SK-N-SH (cell line): ENCODE measurements around the gene CDH23. TPM values are rescaled to one million over a fixed set of nuclear protein-coding genes. Genes with fewer than 3 reads are reported as not detected.

ENCODE experiments used
- CTCF ChIA-PET: fragments of 300-600, 350-600 bp; formaldehyde crosslinking; extraction: SDS; loops from one replicate; lab custom pipeline; 2021; lab: Yijun Ruan, JAX
- POLR2A ChIA-PET: fragments of 350-600 bp; sonication (Branson Sonifier 250); formaldehyde crosslinking; extraction: SDS; loops from one replicate; lab custom pipeline; 2020; ENCODE audit warnings: antibody characterized with exemption, inconsistent platforms; lab: Yijun Ruan, JAX
- DNase-seq: peaks from one replicate; pipeline ENCODE4 v3.0.0; 2012
- H2AFZ ChIP-seq: fragments of 200-600 bp; sonication (generic); 2 replicates; pipeline ENCODE4 v1.8.1; 2016; ENCODE audit warnings: antibody characterized with exemption, mild to moderate bottlenecking, low read depth
- H3F3A ChIP-seq: fragments of 200-600 bp; sonication (generic); replicated peaks from 2 replicates; pipeline ENCODE3; 2016; ENCODE audit warnings: antibody characterized with exemption, mild to moderate bottlenecking; ENCODE audit not compliant: insufficient read depth
- H3K27ac ChIP-seq, 2 experiments: fragments of 200-500 bp in 1 of 2; fragments of 200-600 bp in 1 of 2; sonication (Bioruptor generic) in 1 of 2; sonication (generic), shearing (Covaris generic) in 1 of 2; 2 replicates each; pipeline versions ENCODE4 v1.5.1 to v1.6.1; 2014 to 2016; ENCODE audit warnings: low read depth in 2 of 2, inconsistent platforms in 1 of 2, low read length in 1 of 2, mild to moderate bottlenecking in 1 of 2, mixed read lengths in 1 of 2
- H3K27me3 ChIP-seq: fragments of 200-600 bp; sonication (generic), shearing (Covaris generic); 2 replicates; pipeline ENCODE4 v1.6.1; 2016; ENCODE audit warnings: mixed run types; ENCODE audit not compliant: insufficient read depth
- H3K36me3 ChIP-seq, 2 experiments: fragments of 200-500 bp in 1 of 2; fragments of 200-600 bp in 1 of 2; sonication (Bioruptor generic) in 1 of 2; sonication (generic) in 1 of 2; replicated peaks in 1 of 2; 2 replicates each; pipeline versions ENCODE3 to v1.5.1; 2014 to 2016; ENCODE audit warnings: low read length in 1 of 2, mild to moderate bottlenecking in 1 of 2; ENCODE audit not compliant: insufficient read depth in 2 of 2, control insufficient read depth in 1 of 2
- H3K4me1 ChIP-seq, 2 experiments: fragments of 200-500 bp in 1 of 2; fragments of 200-600 bp in 1 of 2; sonication (Bioruptor generic) in 1 of 2; sonication (generic), shearing (Covaris generic) in 1 of 2; 2 replicates each; pipeline versions ENCODE4 v1.5.1 to v1.6.1; 2014 to 2016; ENCODE audit warnings: low read depth in 1 of 2, low read length in 1 of 2, mixed run types in 1 of 2; ENCODE audit not compliant: insufficient read depth in 2 of 2, control insufficient read depth in 1 of 2
- H3K4me2 ChIP-seq: fragments of 200-600 bp; sonication (generic), shearing (Covaris generic); 2 replicates; pipeline ENCODE4 v1.6.1; 2017; ENCODE audit warnings: mixed run types
- H3K4me3 ChIP-seq, 2 experiments: fragments of 200-500 bp in 1 of 2; fragments of 200-600 bp in 1 of 2; sonication (Bioruptor generic) in 1 of 2; sonication (generic), shearing (Covaris generic) in 1 of 2; 2 replicates each; pipeline versions ENCODE4 v1.5.1 to v1.8.1; 2014 to 2016; ENCODE audit warnings: low read depth in 2 of 2, inconsistent platforms in 1 of 2, low read length in 1 of 2, mild to moderate bottlenecking in 1 of 2, mixed read lengths in 1 of 2, moderate library complexity in 1 of 2
- H3K79me2 ChIP-seq: fragments of 200-600 bp; sonication (generic); 2 replicates; pipeline ENCODE4 v1.8.1; 2017; ENCODE audit warnings: mild to moderate bottlenecking; ENCODE audit not compliant: insufficient read depth
- H3K9ac ChIP-seq: fragments of 200-600 bp; sonication (generic); 2 replicates; pipeline ENCODE4 v1.6.1; 2017; ENCODE audit warnings: mixed run types
- H3K9me2 ChIP-seq: fragments of 200-600 bp; sonication (generic); 2 replicates; pipeline ENCODE4 v1.6.1; 2017; ENCODE audit warnings: mixed run types
- H3K9me3 ChIP-seq: fragments of 200-600 bp; sonication (generic); 2 replicates; pipeline ENCODE4 v1.6.1; 2017; ENCODE audit warnings: mixed run types, mild to moderate bottlenecking, moderate library complexity
- H4K20me1 ChIP-seq: fragments of 200-600 bp; sonication (generic); 2 replicates; pipeline ENCODE4 v1.6.1; 2017; ENCODE audit warnings: mild to moderate bottlenecking, mixed run types; ENCODE audit not compliant: insufficient read depth
- EP300 ChIP-seq, 2 experiments: IDR thresholded peaks; 2 replicates each; pipeline versions ENCODE4 v1.4.0 to v1.6.1; 2012; ENCODE audit warnings: borderline replicate concordance in 1 of 2, low read depth in 1 of 2, low read length in 1 of 2
- EZH2phosphoT487 ChIP-seq: fragments of 200-600 bp; sonication (generic); IDR thresholded peaks from 2 replicates; pipeline ENCODE4 v1.6.1; 2017; ENCODE audit warnings: low read depth, mixed run types, mild to moderate bottlenecking, antibody characterized with exemption, moderate library complexity, borderline replicate concordance
- FOXM1 ChIP-seq: IDR thresholded peaks from 2 replicates; pipeline ENCODE4 v1.4.0; 2012; ENCODE audit warnings: low read depth, mild to moderate bottlenecking
- JUND ChIP-seq: IDR thresholded peaks from 2 replicates; pipeline ENCODE4 v1.4.0; 2012
- MXI1 ChIP-seq: IDR thresholded peaks from 2 replicates; pipeline ENCODE4 v1.6.1; 2012; ENCODE audit warnings: mild to moderate bottlenecking, low read depth, low read length, improper control_type of control experiment
- POLR2AphosphoS5 ChIP-seq: IDR thresholded peaks from 2 replicates; pipeline ENCODE4 v1.6.1; 2012; ENCODE audit warnings: low read depth, low read length
- RCOR1 ChIP-seq: fragments of 150-350 bp; IDR thresholded peaks from 2 replicates; pipeline ENCODE4 v1.6.1; 2017; ENCODE audit warnings: antibody characterized with exemption, low read length
- RFX5 ChIP-seq: IDR thresholded peaks from 2 replicates; pipeline ENCODE4 v1.6.1; 2012; ENCODE audit warnings: mild to moderate bottlenecking, improper control_type of control experiment, low read length
- RXRA ChIP-seq: IDR thresholded peaks from 2 replicates; pipeline ENCODE4 v1.4.0; 2012; ENCODE audit warnings: low read depth, mild to moderate bottlenecking, borderline replicate concordance
- SIN3A ChIP-seq: IDR thresholded peaks from 2 replicates; pipeline ENCODE4 v1.6.1; 2012; ENCODE audit warnings: low read depth, mild to moderate bottlenecking, low read length, moderate library complexity, borderline replicate concordance
- SMC3 ChIP-seq: IDR thresholded peaks from 2 replicates; pipeline ENCODE4 v1.6.1; 2012; ENCODE audit warnings: low read depth, low read length, improper control_type of control experiment
- TEAD4 ChIP-seq: IDR thresholded peaks from 2 replicates; pipeline ENCODE4 v1.4.0; 2012; ENCODE audit warnings: mild to moderate bottlenecking, borderline replicate concordance; ENCODE audit not compliant: insufficient read depth
- YY1 ChIP-seq: IDR thresholded peaks from 2 replicates; pipeline ENCODE4 v1.4.0; 2012; ENCODE audit warnings: low read depth, mild to moderate bottlenecking
- WGBS: methylation state at CpG from one replicate; pipeline ENCODE4 v1.1.6; 2017; ENCODE audit warnings: low lambda C conversion rate; 5-methylcytosine and 5-hydroxymethylcytosine counted together
- polyA plus RNA-seq, 3 experiments: library from polyadenylated mRNA; depleted of rRNA; stranded (reverse); fragments of >200 nt; gene quantifications; 2 replicates each; pipeline ENCODE4 v1.2.3, GENCODE V29; 2012
- TF ChIP-seq, protein P1 (sequence below): fragments of 200-600 bp; sonication (generic); IDR thresholded peaks from 2 replicates; pipeline ENCODE4 v1.6.1; 2017; ENCODE audit warnings: antibody characterized with exemption, mild to moderate bottlenecking, moderate library complexity
- TF ChIP-seq, protein P2 (sequence below): IDR thresholded peaks from 2 replicates; pipeline ENCODE4 v1.6.1; 2012; ENCODE audit warnings: mild to moderate bottlenecking, low read depth, low read length, moderate library complexity
- TF ChIP-seq, protein P3 (sequence below): IDR thresholded peaks from 2 replicates; pipeline ENCODE4; 2012
- TF ChIP-seq, protein P4 (sequence below): IDR thresholded peaks from 2 replicates; pipeline ENCODE4 v1.4.0; 2012; ENCODE audit warnings: low read depth, borderline replicate concordance

The CDH23 gene
- polyA plus RNA-seq, 1 of the 3 experiments (the other 2 are of a cell fraction): 0.03 TPM

DNA sequence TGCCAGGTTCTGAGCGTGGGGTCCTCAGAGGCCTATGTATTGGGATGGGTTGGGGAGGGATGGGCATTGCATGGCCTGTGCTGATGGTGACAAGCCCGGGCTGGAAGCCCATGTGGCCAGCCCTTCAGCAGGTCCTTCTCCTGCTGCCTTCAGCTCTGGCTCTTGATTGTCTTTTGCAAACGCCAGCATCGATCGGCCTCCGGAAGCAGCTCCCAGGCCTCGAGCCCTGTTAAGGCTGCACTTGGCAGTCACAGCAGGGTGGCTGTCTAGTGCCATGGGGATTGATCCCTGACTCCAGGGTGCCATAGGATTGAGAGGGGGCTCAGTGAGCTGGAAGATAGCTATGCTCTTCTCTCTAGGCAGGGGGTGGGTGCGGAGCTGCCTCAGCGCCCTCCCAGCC, 51.4 kb downstream of the CDH23 start:
- no peaks in the 10 kb centered on the region for H3K9me3 ChIP-seq
- H3K9ac ChIP-seq: no peak overlapping the region
- POLR2A ChIA-PET: no interaction called here
- H3K4me3 ChIP-seq: no peak overlapping the region
- H3K36me3 ChIP-seq: no peaks in the 10 kb centered on the region
- WGBS: 78% methylated on average over 8 of the region's 9 CpGs
- TF ChIP-seq YY1: no peak
- TF ChIP-seq RFX5: no peak
- TF ChIP-seq RXRA: no peak
- TF ChIP-seq, protein P1, sequence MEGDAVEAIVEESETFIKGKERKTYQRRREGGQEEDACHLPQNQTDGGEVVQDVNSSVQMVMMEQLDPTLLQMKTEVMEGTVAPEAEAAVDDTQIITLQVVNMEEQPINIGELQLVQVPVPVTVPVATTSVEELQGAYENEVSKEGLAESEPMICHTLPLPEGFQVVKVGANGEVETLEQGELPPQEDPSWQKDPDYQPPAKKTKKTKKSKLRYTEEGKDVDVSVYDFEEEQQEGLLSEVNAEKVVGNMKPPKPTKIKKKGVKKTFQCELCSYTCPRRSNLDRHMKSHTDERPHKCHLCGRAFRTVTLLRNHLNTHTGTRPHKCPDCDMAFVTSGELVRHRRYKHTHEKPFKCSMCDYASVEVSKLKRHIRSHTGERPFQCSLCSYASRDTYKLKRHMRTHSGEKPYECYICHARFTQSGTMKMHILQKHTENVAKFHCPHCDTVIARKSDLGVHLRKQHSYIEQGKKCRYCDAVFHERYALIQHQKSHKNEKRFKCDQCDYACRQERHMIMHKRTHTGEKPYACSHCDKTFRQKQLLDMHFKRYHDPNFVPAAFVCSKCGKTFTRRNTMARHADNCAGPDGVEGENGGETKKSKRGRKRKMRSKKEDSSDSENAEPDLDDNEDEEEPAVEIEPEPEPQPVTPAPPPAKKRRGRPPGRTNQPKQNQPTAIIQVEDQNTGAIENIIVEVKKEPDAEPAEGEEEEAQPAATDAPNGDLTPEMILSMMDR: no peak
- no peak for TF ChIP-seq RCOR1
- TF ChIP-seq, protein P2, sequence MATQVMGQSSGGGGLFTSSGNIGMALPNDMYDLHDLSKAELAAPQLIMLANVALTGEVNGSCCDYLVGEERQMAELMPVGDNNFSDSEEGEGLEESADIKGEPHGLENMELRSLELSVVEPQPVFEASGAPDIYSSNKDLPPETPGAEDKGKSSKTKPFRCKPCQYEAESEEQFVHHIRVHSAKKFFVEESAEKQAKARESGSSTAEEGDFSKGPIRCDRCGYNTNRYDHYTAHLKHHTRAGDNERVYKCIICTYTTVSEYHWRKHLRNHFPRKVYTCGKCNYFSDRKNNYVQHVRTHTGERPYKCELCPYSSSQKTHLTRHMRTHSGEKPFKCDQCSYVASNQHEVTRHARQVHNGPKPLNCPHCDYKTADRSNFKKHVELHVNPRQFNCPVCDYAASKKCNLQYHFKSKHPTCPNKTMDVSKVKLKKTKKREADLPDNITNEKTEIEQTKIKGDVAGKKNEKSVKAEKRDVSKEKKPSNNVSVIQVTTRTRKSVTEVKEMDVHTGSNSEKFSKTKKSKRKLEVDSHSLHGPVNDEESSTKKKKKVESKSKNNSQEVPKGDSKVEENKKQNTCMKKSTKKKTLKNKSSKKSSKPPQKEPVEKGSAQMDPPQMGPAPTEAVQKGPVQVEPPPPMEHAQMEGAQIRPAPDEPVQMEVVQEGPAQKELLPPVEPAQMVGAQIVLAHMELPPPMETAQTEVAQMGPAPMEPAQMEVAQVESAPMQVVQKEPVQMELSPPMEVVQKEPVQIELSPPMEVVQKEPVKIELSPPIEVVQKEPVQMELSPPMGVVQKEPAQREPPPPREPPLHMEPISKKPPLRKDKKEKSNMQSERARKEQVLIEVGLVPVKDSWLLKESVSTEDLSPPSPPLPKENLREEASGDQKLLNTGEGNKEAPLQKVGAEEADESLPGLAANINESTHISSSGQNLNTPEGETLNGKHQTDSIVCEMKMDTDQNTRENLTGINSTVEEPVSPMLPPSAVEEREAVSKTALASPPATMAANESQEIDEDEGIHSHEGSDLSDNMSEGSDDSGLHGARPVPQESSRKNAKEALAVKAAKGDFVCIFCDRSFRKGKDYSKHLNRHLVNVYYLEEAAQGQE: no peak
- no peak for TF ChIP-seq TEAD4
- TF ChIP-seq SMC3: no peak
- TF ChIP-seq EP300 (IDR thresholded peaks at IDR 0.05; ENCODE audit: borderline replicate concordance in 1 of 2, low read depth in 1 of 2, low read length in 1 of 2): no peak
- TF ChIP-seq EZH2phosphoT487: no peak
- no peak for TF ChIP-seq SIN3A
- TF ChIP-seq, protein P3, sequence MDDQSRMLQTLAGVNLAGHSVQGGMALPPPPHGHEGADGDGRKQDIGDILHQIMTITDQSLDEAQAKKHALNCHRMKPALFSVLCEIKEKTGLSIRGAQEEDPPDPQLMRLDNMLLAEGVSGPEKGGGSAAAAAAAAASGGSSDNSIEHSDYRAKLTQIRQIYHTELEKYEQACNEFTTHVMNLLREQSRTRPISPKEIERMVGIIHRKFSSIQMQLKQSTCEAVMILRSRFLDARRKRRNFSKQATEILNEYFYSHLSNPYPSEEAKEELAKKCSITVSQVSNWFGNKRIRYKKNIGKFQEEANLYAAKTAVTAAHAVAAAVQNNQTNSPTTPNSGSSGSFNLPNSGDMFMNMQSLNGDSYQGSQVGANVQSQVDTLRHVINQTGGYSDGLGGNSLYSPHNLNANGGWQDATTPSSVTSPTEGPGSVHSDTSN: no peak
- TF ChIP-seq MXI1: no peak
- TF ChIP-seq, protein P4, sequence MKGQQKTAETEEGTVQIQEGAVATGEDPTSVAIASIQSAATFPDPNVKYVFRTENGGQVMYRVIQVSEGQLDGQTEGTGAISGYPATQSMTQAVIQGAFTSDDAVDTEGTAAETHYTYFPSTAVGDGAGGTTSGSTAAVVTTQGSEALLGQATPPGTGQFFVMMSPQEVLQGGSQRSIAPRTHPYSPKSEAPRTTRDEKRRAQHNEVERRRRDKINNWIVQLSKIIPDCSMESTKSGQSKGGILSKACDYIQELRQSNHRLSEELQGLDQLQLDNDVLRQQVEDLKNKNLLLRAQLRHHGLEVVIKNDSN: no peak
- TF ChIP-seq JUND: no peak
- no peak for TF ChIP-seq FOXM1
- TF ChIP-seq POLR2AphosphoS5: no peak
- peaks cover 0 to 5% of the 10 kb centered on the region in 2 experiments; a peak in 1 of 4 replicates for H3K4me1 ChIP-seq
- no peak overlapping the region for H2AFZ ChIP-seq
- peaks cover 25% of the 10 kb centered on the region; the same call in 1 of the 2 replicates for H3K27me3 ChIP-seq
- H3K9me2 ChIP-seq: no peaks in the 10 kb centered on the region
- CTCF ChIA-PET: no interaction called here
- H3K4me2 ChIP-seq: no peak overlapping the region
- H3K27ac ChIP-seq: no peak overlapping the region
- no peaks in the 10 kb centered on the region for H4K20me1 ChIP-seq
- no peaks in the 10 kb centered on the region for H3F3A ChIP-seq
- no peaks in the 10 kb centered on the region for H3K79me2 ChIP-seq
- DNase-seq: no peak
